GM18858 (cell line): ENCODE measurements around the gene CDR2L.
"Not testable (repeated sequence)": the region's sequence is repeated elsewhere in the genome, so short reads cannot be mapped to it uniquely, and the experiment has no call there.

ENCODE experiments used
- ATAC-seq: cut with Tn5 transposase; IDR thresholded peaks from one replicate; pipeline ENCODE4 v1.9.1; 2021; ENCODE audit not compliant: unreplicated experiment

Gene CDR2L

DNA sequence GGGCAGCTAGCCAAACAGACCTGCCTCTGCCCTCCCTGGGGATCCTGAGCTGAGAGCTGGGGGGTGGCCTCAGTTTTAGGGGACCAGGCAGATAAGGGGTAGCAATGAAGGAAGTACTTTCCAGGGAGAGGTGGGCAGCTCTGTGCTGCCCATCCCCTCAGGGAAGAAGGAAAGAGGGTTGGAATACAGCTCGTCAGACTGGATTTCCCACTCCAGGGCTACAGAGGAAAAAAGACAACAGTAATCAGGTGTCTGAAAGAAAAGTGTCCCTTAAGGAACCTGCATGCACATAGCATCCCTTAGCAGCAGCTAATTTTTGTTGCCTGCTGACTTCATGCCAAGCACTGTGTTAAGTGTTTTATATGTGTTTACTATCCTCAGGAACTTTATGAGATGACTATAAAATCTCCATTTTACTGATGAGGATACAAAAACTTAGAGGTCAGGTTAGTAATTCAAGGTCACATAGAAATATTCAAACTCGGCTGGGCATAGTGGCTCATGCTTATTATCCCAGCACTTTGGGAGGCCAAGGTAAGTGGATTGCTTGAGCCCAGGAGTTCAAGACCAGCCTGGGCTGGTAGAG lies 21.8 kb downstream of the CDR2L start:
- no peak for ATAC-seq

DNA sequence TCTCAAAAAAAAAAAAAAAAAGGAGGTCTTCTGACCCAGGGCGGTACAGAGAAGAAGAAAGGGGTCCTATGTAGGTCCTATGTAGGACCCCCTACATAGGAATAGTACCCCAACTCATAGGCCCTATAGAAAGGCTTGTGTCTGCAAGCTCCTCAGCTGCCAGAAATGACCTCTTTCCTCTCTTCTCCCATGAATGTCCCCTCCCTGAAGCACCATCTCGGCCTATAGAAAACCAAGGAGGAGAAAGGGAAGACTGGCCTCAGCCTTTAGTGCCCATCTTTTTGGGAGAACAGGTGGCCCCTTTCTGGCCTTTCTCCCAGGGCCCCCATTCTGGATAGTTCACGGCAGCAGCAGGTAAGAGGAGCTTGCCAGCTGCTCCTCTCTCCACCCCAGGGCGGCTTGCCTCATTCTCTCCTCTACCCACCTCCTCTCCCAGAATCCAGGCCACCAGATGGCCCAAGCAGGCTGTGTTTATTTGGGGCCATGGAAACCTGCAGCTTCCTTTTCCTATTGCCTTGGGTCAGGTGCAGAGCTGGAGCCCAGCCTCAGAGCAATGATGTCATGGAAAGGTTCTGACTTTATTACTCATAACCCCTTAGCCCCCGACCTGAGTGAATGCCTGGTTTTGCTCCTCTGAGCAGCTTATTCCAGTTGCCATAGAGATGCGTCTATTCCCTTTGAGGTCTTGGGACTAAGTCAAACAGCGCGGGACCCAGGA lies 23.4 kb downstream of the CDR2L start:
- no peak for ATAC-seq

DNA sequence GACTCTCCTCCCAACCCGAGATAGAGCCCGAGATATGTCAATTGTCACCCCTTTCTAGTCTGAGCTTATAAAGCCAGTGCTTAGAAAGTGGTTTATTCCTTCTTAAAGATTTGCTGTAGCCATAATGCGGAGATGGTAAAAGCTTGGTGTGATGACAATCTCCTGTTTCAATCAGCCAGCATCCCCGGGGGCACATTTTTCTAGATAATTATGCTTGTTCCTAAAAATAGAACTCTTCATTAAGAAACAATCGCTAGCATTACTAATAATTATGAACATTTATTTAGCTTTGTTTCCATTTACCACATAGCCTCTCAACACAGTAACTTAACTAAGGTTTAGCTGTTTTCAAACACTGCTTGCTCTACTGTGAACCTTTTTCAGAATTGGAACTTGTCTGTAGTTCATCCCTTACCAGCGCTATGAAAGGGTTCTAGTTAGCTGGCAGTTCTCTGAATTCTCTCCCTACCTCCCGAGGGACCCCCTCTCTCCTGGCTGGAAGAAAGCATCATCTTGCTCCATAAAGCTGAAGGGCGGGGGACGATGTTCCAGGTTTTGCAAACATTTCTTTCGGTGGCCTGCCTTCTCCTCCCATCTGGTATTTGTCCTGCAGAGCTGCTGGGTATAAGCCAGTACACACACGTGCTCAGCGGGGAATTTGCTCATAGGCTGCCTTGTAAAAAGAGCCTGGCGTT lies 24.1 kb downstream of the CDR2L start:
- ATAC-seq = no peak

DNA sequence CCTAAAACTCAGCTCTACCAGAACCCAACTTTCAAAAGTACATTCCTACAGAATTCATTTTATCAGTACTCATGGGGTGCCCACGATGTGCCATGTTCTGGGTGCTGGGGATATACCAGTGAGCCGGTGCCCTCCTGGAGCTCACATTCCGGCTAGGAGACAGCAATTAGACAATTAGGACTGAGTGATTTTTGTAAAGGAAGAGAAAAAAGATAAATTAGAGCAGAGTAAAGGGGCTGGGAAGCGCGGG lies 24.6 kb downstream of the CDR2L start:
- ATAC-seq = no peak

DNA sequence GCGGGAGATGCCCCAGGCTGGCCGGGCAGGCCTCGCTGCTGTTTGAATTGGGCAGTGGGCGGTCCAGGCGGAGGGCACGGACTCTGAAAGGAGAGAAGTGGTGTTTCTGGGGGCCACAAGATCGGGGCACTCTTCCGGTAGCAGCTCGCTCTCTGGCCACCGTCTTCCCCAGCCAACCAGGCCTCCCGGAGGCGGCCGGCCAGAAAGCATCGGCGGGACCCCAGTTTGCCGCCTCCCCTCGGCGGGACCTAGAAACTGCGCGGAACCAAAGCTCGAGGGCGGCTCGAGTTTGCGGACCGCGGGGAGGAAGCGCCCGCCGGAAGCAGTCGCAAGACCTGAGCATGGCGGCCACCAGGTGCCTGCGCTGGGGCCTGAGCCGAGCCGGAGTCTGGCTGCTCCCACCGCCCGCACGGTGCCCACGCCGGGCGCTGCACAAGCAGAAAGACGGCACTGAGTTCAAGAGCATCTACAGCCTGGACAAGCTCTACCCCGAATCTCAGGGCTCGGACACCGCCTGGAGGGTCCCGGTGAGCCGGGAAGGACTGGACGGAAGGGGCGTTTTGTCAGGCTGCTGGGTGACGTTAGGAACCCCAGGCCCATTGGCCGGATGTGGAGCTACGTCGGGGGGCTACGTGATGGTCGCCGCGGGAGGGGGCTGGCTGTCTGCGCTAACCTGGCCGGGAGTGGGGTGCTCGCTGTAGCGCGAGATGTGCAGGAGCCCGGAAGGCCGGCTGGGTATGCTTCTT lies 25.1 kb downstream of the CDR2L start, which contains the start of gene MRPL58:
MRPL58 (plus strand) TSS at position 325 of the 746 bp plus-strand sequence; CDS start at position 342, 17 bp downstream.
- peak; percentile 79 for ATAC-seq

DNA sequence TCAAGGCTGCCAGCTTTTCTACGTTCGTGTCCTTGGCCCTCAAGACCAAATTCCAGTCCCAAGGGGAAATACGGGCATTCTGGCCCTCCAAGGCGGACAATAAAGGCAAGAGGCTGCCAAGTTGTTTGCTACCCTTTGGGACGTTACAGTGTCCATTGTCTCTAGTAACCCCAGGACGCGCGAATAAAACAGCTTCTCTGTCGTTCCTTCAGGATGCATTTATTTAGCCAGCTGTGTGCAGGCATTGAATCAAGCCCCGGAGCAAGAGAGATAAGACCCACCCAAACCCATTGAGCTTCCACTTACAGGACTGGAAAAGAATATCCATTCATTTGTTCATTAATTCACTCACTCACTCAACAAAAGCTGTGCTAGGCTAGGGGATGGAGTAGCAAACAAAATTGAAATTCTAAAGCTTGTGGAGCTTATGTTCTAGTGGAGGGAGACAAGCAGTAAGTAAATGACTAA lies 25.7 kb downstream of the CDR2L start:
- no peak for ATAC-seq

DNA sequence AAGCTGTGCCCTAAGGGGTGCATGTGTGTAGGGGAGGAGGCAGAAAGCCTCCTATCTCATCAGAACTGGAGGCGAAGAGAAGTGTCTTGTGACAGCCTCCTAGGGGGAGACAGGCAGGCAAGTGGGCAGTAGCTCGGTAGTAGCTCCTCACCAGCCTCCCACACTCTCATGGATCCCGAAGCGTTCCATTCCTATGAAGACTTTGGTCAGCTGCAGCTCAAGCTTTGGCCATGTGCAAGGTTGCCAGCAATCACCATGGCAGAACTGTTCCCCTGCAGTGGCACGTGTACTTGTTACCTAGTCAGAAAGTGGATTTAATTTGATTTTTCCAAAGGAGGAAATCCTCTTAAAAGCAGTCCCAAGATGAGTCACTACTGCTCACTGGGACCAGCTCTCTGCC lies 31.7 kb downstream of the CDR2L start:
- no peak for ATAC-seq

DNA sequence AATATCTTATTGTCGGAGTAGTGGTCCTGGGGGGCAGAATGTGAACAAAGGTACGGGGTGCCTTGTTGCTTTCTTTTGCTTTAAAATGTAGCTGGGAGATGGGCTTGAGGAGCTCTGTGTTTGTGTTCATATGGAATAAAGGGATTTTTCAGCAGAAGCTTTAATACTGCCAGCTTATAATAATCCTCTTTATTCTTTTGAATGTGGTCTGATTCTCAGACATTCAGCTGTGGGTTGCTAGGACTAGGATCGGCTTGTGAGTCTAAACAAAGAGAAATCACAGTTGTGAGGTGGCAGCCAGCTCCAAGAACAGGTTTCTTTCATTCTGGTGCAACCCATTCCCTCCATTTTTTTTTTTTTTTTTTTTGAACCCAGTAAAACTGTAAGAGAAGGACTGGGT lies 32.3 kb downstream of the CDR2L start:
- ATAC-seq = no peak

DNA sequence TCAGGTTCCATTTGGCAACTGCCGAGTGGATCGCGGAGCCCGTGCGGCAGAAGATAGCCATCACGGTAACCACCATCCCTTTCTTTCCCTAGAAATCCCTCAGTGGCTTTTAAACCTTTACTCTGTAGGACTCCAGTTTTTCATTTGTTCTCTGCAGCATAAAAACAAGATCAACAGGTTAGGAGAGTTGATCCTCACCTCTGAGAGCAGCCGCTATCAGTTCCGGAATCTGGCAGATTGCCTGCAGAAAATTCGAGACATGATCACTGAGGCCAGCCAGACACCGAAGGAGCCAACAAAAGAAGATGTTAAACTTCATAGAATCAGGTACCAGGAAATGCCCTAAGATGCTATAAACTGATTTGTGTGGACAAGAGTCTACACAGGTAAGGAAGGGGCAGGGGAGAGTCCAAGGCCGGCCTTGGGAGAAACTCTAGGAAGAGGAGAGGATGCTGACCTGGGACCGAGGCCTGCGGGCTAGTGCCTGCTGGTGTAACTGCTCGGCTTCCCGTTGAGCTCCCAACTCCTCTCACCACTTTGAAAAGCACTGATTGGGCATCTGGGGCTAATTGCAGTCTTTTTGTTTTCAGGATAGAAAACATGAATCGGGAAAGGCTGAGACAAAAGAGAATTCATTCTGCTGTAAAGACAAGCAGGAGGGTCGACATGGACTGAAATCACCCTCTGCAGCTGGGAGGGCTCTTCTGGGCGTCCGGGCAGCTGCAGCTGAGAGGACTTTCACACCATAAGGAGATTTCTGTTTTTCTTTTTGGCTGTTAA lies 33.1 kb downstream of the CDR2L start:
- no peak for ATAC-seq

DNA sequence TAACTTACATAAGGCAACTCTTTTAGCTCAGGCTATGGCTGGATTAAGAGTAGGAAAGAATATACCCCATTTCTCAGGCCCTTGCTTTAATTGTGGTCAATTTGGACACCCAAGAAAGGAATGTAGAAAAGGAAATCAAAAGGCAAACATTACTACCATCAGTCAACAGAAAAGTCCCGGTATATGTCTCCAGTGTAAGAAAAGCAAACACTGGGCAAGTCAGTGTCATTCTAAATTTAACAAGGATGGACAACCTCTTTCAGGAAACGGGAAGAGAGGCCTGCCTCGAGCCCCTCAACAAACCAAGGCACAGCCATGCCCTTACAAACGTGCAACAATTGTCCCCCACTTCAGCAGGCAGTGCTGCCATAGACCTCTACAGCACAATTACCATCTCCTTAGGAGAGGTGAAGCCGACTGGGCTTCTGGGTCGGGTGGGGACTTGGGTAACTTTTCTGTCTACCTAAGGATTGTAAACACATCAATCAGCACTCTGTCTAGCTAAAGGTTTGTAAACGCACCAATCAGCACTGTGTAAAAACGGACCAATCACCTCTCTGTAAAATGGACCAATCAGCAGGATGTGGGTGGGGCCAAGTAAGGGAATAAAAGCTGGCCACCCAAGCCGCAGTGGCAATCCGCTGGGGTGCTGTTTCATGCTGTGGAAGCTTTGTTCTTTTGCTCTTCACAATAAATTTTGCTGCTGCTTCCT lies 37.4 kb downstream of the CDR2L start:
- no peak for ATAC-seq

DNA sequence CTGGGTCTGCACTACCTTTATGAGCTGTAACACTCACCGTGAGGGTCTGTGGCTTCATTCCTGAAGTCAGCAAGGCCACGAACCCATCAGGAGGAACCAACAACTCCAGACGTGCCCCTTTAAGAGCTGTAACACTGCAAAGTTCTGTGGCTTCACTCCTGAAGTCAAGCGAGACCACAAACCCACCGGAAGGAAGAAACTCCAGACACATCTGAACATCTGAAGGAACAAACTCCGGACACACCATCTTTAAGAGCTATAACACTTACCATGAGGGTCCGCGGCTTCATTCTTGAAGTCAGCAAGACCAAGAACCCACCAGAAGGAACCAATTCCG lies 37.9 kb downstream of the CDR2L start:
- ATAC-seq = not testable (repeated sequence)

DNA sequence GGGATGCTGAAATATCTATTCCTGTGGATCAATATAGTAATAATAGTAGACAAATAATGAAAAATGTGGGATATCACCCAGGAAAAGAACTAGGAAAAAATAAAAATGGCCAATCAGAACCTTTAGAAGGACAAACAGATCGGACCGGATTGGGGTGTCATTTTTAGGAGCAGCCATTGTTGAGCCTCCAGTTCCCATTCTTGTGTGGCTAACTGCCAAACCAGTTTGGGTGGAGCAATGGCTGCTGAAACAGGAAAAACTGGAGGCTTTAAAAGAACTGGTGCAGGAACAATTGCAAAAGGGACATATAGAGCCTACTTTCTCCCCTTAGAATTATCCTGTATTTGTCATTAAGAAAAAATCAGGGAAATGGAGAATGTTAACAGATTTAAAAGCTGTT lies 39.2 kb downstream of the CDR2L start:
- ATAC-seq = not testable (repeated sequence)

DNA sequence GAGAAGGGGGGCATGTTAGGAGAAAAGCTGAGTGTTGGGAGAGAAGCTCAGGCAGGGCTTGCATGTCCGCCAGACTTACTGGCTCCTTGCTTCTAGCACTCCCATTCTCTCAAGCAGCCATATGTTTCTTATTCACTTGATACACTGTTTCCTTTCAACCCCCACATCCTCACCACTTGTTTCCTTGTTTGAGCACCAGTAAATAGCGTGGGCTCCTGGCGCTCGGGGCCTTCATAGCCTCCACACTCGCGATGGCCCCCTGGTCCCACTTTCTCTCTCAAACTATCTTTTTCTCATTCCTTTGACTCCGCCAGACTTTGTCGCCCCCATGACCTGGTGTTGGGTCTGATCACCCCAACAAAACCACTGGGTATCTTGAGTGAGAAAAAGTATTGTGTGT lies 42.7 kb downstream of the CDR2L start:
- no peak for ATAC-seq

DNA sequence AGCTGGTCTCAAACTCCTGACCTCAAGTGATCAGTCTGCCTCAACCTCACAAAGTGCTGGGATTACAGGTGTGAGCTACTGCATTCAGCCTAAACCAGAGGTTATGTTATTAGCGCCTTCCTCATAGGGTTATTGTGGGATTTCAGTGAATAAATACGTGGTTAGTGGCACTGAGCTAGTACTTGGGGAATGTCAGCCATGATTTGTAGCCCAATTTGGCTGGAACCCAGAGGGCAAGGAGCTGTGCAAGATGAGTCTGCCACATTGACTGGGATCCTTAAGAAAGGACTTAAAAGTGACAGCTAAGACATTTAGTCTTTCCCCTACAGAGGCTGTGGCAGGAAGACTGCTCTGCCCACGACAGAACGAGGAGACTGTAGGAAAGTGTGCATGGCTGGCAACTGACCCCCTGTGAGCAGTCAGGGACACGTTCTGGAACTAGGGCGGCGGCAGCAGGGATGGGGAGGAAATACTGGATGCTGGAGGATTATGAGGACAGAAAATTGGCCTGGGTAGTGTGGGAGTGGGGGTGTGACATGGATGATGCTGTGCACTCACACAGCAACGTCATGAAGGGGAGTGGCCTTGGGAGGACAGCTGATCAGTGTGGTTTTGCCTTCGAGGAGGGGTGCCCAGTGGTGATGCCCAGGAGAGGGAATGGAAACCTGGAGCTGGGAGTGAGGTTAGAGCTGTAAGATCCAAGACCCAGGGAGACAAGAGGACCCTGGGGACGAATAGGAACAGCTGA lies 44.7 kb downstream of the CDR2L start:
- no peak for ATAC-seq

DNA sequence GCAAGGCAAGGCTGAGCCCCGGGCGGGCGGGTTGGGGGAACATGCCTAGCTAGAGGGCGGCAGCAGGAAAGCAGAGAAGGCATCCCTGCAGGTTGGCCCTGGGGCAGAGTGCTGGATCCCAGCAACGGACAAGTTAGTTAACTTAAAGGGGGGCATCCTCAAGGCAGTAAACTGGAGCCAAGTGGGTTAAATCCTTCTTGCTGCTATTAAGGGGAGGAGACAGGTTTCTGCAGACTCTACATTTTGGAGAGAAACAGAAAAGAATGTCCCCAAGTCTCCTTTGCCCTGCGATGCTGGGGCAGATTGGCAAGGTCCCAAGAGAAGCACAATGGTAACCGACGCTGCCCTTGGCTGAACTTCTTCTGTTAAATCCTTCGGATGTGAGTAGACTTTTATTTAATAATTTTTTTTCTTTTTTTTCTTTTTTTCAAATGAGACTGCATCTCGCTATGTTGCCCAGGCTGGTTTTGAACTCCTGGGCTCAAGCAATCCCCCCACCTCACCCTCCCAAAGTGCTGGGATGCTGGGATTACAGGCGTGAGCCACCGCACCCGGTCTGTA lies 45.4 kb downstream of the CDR2L start:
- no peak for ATAC-seq

DNA sequence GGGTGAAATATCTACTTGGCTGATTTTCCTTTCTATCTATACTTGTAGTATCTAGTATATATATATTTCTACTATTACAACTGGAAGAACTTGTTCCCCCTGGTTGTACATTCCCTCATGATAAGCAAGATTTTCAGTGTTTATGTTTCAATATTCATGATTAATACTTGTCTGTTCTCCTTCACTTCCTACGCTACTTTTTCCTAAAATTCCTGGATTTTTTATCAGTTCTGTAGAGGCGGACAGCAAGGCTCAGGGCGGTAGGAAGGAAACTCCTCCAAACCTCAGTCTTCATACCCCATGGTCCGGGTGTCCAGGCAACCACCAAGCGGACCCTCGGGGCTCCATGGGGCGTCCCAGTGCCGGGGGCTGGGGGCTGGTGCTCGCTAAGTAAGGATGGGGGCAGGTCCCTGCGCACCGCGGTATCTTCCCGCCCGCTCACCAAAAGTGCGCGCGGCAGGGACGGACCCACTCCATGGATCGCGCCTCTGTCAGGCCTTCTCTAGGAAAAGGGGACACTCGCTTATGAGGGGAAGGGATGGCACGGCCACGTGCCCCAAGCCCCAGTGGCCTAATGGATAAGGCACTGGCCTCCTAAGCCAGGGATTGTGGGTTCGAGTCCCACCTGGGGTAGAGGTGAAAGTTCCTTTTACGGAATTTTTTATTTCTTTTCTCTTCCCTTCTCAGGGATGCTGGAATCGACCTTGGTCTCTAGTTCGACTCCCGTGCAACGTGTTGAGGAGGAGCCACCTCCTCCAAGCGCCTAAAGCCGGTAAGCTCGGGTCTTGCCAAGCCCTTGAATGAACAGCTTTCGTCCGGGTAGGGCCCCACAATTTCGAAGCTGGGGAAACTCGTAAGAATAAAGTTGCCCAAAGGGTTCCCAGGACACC lies 46.2 kb downstream of the CDR2L start:
- ATAC-seq = no peak

DNA sequence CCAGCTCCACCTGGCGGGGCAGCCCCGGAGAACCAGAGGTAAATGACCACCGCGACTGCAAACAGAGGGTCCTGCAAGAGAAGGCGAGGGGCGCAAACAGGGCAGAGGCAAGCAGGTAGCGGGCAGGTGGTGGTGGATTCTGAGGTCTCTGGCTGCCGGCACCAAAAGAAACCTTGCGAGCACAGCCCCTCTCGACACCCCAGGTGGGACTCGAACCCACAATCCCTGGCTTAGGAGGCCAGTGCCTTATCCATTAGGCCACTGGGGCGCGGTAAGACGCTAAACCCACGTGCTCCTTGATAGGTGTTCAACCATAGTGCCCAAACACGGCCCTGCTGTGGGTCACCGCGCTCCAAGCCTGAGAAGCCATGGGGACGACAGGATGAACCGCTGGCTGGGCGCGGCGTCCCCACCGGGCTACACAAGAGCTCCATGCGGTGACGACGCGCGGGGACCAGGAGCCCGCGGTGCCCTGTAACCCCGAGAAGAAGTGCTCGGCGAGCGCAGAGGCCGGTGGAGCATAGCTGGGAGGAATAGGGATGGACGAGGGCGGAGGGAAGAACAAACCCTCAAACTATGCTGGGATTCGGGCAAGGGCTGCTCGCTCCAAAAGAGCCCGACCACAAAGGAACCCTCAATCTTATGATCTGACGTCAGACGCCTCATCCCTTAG lies 46.9 kb downstream of the CDR2L start:
- ATAC-seq = no peak
